ENCODE results near the gene RHOH.

RHOH gene

DNA sequence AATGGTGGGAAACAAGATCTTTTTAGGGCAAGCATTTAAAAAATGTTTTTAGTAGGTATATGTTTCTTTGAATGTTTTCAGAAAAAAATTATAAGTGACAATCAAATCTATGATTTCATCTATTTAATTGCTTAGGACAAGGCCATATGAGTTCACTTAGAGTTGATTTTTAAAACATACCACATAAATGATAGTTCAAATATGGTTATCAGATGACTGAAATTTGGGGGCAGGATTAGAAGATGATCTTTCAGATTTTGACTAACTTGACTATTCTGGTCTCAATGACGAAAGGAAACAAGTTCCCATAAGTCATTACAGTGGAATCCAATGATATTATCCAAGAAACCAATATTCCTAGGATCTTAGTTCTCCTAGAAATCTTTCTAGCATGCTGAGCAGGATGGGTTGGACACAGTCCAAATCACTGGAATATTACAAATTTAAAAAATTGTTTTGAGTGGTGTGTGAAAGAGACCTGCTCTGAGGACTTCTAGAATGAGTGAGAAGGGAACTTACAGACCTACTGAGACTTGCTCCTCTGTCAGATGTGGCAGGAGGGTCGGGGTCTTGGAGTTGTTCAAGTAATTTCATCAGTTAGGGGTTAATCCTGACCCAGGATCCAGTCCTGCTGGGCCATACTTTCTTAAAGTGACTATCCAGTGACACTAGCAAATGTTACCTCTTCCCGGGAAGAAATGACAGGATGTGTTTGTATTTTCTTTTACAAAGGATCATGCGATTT lies 20.0 kb downstream of the RHOH start:
- Histone ChIP-seq H3K36me3 (no peaks in the 10 kb centered on the region), H3K27ac (no peak overlapping the region), H3K9me3 (no peaks in the 10 kb centered on the region), H3K4me3 (no peak overlapping the region), H3K27me3 (no peaks in the 10 kb centered on the region), H3K4me1 (no peaks in the 10 kb centered on the region)
- intact Hi-C loops (cut with DNase I; ENCODE audit: low total_unique reads): no loop called here
- DNase-seq: no peak
- TF ChIP-seq CTCF (IDR thresholded peaks at IDR 0.05): no peak

- intact Hi-C loops (cut with DNase I; ENCODE audit: low total_unique reads): no loop called here
- TF ChIP-seq CTCF (IDR thresholded peaks at IDR 0.05): no peak
- DNase-seq: no peak
- Histone ChIP-seq H3K9me3 (no peaks in the 10 kb centered on the region), H3K36me3 (no peaks in the 10 kb centered on the region), H3K27me3 (no peaks in the 10 kb centered on the region), H3K4me1 (no peaks in the 10 kb centered on the region), H3K4me3 (no peak overlapping the region), H3K27ac (no peak overlapping the region)
Observed at GRCh38 chr4:40221744-40222143, 24.9 kb downstream of the RHOH start.

DNA sequence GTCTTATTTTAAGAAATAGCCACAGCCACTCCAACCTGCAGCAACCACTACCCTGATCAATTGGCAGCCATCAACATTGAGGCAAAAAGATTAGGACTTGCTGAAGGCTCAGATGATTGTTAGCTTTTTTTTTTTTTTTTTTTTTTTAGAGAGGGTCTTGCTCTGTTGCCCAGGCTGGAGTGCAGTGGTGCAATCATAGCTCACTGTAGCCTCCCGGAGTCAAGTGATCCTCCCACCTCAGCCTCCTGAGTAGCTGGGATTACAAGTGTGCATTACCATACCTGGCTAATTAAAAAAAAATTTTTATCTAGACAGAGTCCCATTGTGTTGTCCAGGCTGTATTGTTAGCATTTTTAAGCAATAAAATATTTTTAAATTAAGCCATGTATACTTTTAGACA lies 26.5 kb downstream of the RHOH start:
- Histone ChIP-seq H3K27ac (no peak overlapping the region), H3K36me3 (no peaks in the 10 kb centered on the region), H3K9me3 (no peaks in the 10 kb centered on the region), H3K27me3 (no peaks in the 10 kb centered on the region), H3K4me3 (no peak overlapping the region), H3K4me1 (no peaks in the 10 kb centered on the region)
- no peak for DNase-seq
- intact Hi-C loops (cut with DNase I; ENCODE audit: low total_unique reads): no loop called here
- TF ChIP-seq CTCF (IDR thresholded peaks at IDR 0.05): no peak

GRCh38 chr4:40224432-40224831 lies 27.6 kb downstream of the RHOH start:
- Histone ChIP-seq H3K4me3 (no peak overlapping the region), H3K36me3 (no peaks in the 10 kb centered on the region), H3K27me3 (no peaks in the 10 kb centered on the region), H3K4me1 (no peaks in the 10 kb centered on the region), H3K27ac (no peak overlapping the region), H3K9me3 (no peaks in the 10 kb centered on the region)
- DNase-seq: no peak
- no peak for TF ChIP-seq CTCF (IDR thresholded peaks at IDR 0.05)
- intact Hi-C loops (cut with DNase I; ENCODE audit: low total_unique reads): no loop called here

DNA sequence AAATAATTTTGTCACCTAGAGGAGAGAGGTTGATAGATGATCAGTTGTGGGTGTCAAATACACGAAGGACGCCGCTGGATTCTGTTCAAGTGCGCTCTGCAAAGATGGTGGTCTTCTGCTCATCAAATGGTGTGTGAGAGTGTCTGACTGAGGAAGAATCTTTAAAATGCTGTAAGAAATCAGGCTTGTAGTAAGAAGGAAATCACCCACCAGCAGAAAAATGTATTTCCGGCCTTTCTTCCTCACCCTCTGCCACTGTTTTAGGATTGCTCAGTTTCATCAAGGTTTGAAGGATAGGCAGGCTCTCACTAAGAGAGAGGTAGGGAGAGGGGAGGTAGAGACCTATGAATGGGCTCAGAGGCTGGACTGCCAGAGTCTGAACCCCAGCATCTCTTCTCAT lies 28.7 kb downstream of the RHOH start:
- Histone ChIP-seq H3K36me3 (no peaks in the 10 kb centered on the region), H3K4me3 (no peak overlapping the region), H3K9me3 (no peaks in the 10 kb centered on the region), H3K4me1 (no peaks in the 10 kb centered on the region), H3K27ac (no peak overlapping the region), H3K27me3 (no peaks in the 10 kb centered on the region)
- no peak for DNase-seq
- no peak for TF ChIP-seq CTCF (IDR thresholded peaks at IDR 0.05)
- intact Hi-C loops (cut with DNase I; ENCODE audit: low total_unique reads): no loop called here

DNA sequence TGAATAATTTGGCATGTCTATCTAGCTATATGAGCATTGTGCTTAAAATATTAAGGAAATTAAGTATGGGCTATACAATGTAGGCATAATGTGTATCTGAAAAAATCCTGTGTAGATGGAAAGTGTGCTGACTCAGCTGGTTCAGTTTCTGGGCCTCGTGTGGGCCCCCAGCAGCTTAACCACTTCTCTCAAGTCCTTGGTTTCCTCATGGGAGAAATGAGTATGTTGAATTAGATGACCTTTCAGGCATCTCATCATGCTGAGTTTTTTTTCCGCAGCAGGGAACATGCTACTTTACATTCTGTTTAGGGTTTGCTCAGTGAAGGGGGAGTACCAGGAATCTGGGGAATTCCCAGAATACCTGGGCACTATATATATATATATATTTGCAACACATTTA lies 30.5 kb downstream of the RHOH start:
- Histone ChIP-seq H3K27ac (no peak overlapping the region), H3K36me3 (no peaks in the 10 kb centered on the region), H3K27me3 (no peaks in the 10 kb centered on the region), H3K4me3 (no peak overlapping the region), H3K4me1 (no peaks in the 10 kb centered on the region), H3K9me3 (no peaks in the 10 kb centered on the region)
- DNase-seq: no peak
- no peak for TF ChIP-seq CTCF (IDR thresholded peaks at IDR 0.05)
- intact Hi-C loops (cut with DNase I; ENCODE audit: low total_unique reads): no loop called here
